ENCODE results near the gene CD52.
A peak's percentile ranks its signal among the peaks of the same experiment; 100 is the strongest.
"Not testable (repeated sequence)": the region's sequence is repeated elsewhere in the genome, so short reads cannot be mapped to it uniquely, and the experiment has no call there.

The CD52 gene

DNA sequence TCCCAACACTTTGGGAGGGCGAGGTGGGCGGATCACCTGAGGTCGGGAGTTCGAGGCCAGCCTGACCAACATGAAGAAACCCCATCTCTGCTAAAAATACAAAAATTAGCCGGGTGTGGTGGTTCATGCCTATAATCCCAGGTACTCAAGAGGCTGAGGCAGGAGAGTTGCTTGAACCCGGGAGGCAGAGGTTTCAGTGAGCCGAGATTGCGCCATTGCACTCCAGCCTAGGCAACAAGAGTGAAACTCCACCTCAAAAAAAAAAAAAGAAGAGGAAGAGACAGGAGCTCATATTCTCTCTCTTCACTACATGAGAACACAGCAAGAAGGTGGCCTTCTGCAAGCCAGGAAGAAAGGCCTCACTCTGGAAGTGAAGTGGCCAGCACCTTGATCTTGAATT is 15.6 kb downstream of the CD52 start:
- DNase-seq (ENCODE audit: low spot score) = not testable (repeated sequence)

DNA sequence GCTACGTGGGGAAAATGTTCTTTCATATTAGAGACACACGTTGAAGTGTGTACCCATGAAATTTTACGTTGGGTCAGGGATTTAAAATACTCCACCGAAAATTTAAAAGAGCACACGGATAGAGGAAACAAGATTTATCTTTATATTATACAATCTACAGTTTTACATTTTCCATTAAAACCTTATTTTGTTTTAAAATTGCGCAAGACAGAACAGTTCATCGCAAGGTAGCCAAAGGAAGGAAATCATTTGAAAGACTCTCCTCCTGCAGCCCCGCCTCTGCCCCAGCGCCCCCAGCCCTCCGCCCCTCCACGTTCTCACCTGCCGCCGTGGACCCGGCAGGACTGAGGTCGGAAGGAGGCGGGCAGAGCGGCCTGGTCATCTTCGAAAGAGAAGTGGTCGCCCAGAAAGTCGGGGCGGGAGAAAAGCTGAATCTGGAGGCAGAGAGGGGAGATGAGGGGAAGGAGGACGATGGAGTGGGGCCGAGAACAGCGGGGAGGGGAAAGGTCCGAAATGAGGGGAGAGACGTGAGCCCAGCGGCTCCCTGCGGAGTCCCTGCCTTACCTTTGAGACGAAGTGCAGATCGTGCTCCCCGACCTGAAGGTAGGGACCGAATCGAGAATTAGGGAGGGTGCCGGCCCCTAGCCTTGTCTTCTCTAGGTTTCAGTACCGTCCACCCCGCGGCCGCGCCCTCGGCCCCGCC is 18.2 kb downstream of the CD52 start:
- no peak for DNase-seq (ENCODE audit: low spot score)

DNA sequence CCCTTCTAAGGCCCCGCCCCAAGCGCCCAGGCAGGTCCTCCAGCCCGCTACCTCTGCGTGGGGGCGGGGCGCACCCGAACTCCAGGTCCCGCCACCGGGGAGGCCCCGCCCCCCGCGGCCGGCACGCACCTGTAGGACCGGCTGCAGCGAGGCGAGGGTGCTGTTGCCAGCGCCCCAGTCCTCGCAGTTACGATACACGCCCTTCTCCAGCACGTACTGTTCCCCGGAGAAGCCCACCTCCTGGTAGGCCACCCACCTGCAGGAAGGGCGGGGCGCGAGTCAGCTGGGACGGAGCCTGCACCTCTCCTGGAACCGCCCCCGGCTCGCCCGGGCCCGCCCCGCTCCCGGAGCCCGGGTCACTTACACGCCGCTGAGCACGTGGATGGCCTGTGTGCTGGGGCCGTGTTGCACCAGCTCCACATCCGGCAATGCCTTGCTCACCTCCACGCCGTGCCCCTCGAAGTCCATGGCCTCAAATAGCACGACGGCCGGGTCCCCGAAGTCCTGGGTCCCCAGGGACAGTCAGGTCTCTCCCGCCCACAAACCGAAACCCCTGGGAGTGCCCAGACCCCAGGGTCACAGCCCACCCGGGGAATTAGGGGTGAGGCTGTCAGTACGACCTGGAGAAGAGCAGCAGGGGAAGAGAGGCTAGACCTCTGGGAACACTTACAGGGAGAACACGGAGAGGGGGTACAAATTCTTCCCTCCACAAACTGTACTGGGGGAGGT is 18.9 kb downstream of the CD52 start:
- DNase-seq (ENCODE audit: low spot score) = peak; percentile 88

DNA sequence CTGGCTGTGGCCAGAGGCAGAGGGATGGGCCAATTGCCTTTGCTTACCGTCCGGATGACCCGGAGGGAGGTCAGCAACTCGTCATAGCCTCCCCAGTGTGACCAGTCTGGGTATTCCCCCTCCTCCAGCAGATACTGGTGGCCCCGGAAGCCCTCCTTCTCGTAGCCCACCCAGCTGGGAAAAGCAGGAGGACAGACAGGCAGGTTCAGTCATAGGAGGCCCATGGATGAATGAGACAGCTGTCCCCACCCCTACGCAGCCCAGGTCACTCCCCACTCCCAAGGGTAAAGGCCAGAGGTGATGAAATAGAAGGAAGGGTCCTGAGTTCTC is 19.4 kb downstream of the CD52 start:
- no peak for DNase-seq (ENCODE audit: low spot score)

DNA sequence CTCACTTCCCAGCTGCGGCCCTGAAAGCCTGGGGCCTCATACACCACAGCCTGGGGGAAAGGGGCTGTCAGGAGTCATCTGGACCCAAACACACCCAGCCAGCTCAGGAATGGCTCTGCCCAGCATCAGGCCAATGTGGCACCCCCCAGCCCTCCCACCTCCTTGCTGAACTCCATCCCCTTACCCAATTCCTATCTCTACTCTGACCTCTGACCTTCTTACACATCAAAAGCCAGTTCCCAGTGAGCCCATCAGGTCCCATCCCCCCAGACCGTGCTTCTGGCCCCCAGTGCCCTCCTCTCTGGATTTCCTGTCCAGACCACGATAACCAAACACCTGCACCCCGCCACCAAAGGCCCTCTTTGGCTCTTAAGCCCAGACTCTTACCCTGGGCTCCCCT is 19.9 kb downstream of the CD52 start:
- DNase-seq (ENCODE audit: low spot score) = no peak

DNA sequence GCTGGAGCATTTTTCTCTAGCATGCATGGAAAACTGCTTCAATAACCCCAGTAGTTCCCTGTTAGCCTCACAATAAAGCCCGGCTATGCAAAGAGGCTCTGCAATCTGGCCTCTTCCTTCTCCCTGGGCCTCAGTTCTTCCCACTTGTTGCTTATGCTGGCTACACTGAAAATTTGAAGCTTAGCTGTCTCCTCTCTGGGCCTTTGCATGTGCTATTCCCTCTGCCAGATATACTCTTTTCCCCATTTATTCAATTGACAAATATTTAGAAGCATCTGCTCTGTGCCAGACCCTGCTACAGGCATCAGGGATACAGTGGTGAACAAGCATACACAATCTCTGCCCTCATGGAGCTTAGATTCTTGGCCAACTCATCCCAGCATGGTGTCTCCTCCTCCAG is 20.9 kb downstream of the CD52 start:
- no peak for DNase-seq (ENCODE audit: low spot score)

DNA sequence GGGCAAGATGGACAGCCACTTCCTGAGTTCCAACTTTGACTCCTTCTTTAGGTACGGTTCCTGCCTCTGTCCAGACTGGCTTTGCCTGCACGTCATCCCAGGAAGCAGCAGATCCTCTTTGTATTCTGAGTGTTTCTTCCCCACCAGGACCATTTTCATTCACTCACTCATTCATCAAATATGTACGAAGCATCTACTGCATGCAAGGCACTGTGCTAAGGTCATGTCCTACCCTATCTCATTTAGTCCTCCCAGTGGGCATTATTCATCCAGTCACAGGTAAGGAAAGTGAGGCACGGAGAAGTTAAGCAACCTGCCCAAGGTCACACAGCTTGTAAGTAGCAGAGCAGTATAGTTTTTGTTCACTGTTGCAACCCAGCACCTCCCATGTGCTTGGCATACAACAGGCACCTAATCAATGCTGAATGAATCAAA is 22.3 kb downstream of the CD52 start:
- no peak for DNase-seq (ENCODE audit: low spot score)

DNA sequence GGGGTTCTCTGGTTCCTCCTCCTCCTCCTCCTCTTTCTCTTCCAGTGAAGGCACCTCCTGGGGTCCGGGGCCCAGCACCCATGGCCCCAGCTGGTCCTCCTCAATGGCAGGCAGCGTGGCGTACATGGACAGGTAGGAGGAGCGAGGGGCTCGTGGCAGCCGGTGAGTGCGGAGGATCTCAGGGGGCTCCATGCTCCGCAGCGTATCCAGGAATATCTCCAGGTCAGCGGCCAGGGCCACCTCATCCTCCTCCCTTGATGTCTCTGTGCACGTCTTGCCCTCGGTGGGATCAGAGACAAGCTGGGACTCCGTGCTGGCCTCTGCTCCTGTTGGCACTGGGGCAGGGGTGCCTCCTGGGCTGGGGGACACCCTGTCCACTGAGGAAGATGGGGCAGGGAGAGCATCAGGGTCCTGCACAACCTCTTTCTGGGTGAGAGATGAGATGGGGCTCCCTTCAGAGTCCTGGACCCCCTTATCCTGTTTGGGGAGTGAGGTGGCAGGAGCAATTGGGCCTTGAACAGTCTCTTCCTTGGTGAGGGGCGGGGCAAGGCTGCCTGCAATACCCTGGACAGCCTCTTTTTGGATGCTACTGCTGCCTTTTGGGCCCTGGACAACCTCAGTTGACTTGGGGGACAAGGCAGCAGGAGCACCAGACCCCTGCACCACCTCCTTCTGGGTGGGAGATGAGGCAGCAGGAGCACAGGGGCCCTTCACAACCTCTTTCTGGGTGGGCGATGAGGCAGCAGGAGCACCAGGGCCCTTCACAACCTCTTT is 26.6 kb downstream of the CD52 start:
- DNase-seq (ENCODE audit: low spot score) = no peak

DNA sequence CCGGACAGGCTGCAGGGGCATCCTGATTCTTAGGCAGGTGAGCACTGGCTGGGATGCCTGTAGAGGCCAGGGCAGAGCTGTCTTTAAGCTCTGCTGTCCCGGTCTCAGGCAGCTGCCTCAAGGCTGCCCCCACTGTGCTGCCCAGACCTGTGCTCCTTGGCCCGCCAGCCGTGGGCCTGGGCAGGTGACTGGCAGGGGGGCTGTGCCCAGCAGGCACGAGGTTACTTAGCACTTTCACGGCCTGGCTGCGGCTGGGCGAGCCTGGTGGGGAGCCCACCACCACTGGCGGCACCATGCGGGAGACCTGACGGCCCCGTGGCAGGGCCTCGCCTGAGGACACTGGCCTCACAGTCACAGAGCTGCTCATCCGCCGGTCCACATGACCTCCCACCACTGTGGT is 28.0 kb downstream of the CD52 start:
- no peak for DNase-seq (ENCODE audit: low spot score)

DNA sequence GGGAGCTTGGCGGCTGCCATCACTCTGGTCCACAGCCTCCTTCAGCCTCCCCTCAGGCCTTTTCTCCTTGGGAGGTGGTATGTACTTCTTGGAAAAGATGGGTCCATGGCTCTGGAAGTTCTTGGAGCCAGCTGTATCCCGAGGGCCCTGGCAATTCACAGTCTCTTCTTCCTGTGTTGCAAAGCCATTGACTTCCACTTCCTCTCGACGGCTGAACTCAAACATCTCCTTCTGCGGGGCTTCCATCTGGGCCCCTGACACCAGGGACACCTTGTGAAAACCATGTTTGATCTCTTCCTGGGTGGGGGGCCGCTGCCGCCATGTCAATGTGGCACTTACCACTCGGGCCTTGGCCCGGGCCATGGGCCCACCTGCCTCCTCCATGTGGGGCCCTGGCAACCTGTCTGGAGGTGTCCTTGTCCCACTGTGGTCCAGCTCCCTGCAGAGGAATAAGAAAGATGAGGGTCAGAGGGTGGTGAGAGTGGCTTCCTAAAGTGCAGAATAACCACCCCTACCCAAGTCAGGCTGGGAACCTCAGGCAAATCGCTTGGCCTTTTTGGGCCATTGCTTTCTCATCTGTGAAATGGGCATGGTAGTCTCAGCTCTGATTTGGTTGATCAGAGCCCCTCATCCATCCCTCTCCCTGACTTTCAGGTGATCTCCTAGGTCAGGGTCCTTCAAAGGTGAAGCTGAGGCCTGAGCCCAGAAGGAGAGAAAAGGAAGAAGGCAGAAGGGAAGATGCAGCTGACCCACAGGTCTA is 28.7 kb downstream of the CD52 start:
- no peak for DNase-seq (ENCODE audit: low spot score)

DNA sequence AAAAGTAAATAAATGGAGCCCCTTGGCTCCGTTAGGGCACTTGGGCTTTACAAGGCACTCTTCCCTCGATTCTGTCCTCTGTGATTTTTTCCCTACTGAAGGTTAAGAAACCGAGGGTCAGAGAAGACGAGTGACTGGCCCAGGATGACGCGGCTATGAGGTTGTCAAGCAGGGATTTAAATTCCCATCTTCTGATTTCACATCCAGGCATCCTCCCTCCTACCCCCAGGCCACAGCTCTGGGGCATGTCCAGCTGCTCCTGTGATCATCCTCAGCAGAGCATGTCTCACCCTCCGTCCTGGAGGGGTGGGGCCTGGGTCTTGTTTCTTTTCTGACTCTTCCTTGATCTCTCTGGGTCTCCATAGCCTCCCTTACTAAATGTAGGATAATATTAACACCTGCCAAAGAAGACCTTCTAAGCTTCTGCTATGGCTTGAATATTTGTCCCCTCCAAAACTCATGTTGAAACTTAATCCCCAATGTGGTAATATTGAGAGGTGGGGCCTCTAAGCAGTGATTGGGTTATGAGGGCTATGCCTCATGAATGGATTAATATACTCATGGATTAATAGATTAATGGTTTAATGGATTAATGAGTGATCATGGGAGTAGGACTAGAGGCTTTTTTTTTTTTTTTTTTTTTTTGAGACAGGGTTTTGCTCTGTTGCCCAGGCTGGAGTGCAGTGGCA is 31.6 kb downstream of the CD52 start:
- DNase-seq (ENCODE audit: low spot score) = no peak

DNA sequence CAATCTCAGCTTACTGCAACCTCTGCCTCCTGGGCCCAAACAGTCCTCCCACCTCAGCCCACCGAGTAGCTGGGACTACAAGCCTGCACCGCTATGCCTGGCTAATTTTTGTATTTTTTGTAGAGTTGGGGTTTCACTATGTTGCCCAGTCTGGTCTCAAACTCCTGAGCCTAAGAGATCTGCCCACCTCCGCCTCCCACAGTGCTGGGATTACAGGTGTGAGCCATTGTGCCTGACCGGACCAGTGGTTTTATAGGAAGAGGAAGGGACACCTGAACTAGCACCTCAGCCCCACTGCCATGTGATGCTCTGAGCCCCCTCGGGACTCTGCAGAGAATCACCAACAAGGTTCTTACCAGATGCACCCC is 32.1 kb downstream of the CD52 start:
- DNase-seq (ENCODE audit: low spot score) = no peak

DNA sequence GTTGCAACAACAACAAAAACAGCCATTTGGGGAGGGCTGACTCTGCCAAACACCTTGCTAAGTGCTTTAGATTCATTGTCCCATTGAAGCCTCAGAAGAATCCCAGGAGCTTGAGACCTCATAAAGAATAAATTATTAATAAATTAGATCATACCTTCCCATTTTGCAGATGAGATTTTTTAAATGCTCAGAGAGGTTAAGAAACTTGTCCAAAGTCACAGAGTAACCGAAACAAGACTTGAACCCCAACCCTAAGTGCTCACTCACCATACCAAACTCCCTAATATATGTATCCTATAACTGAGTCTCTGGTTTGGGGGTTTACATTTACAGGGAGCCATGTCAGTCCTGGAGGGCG is 32.6 kb downstream of the CD52 start:
- DNase-seq (ENCODE audit: low spot score) = no peak

DNA sequence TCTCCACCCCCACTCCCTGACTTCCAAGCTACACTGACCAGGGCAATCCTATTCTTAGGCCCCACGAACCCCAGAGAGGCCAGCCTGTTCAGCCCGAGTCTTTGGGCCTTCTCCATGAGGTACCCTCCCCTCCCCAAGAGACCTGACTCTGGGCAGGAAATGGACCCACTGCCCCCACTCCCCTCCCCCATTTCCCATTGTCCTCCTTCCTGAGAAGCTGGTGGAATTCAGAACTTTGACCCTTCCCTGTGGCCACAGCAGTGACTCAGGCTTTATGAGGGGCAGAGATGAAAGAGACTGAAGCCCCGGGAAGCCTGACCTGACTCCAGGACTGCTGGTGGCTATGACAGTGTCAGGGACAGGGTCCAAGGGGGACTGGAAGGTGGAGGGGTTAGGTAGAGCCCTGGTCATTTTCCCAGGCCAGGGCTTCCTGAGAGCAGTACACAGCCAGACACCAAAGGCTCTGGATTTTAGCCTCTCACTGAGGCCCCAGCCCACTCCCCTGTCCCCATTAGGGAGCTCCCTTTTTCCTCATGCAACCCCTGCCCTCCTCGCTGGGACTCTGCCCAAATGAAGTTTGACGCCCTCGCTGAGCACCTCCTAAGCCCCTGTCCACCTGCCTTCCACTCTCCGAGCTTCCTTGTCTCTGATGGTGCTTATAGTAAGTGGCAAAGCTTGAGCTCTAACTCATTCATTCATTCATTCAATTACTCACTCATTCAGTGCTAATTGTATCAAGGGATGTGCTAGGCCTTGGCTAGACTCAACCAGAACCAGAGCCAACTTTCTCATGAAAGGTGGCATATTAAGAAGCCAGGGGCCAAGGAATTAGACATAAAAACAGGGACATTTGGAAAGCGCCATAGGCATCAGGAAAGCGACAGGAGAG is 33.2 kb downstream of the CD52 start:
- DNase-seq (ENCODE audit: low spot score) = no peak

DNA sequence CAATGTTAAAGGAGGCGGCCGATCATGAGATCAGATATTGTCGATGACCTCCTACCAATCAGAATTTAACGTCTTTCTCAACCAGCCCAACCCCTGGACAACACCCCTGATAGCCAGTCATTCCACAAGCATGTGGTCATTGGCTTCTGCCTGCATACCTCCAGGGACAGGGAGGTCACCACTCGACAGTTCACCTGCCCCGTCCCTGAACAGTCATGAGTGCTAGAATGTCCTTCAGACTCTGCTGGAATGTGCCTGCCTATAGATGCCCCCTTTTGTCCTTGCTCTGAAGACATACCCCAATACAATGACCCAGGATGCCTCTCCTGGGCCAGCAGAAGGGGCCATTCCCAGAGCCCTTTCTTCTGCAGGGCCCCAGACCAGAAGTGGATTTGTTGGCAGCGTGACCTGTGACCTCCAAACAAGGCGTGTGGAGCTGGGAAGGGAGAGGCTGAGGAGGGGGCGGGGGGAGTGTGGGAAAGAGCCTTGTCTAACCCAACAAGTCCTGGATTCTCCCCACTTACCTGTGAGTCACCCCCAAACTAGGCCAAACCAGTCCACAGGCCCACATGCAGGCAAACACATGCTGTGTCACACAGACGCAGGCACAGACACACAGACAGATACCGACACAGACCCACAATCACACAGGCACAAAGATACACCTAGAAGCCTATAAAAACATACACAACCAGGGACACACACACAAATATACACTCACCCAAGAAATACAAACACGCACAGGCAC is 34.0 kb downstream of the CD52 start:
- no peak for DNase-seq (ENCODE audit: low spot score)

DNA sequence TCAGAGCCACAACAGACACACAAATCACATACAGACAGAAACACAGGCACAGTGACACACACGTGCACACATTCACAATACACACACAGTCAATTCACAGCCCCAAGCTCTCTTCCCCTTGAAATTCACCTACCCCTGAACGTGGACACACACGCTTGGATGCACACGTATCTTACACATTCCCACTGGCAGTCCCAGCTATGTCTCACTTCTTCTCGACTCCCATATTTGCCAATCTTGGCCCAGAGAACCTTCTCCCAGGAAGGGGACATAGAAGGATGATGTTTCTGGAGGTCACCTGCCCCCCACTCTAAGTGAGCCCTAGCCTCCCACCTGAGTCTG is 34.6 kb downstream of the CD52 start:
- DNase-seq (ENCODE audit: low spot score) = no peak

DNA sequence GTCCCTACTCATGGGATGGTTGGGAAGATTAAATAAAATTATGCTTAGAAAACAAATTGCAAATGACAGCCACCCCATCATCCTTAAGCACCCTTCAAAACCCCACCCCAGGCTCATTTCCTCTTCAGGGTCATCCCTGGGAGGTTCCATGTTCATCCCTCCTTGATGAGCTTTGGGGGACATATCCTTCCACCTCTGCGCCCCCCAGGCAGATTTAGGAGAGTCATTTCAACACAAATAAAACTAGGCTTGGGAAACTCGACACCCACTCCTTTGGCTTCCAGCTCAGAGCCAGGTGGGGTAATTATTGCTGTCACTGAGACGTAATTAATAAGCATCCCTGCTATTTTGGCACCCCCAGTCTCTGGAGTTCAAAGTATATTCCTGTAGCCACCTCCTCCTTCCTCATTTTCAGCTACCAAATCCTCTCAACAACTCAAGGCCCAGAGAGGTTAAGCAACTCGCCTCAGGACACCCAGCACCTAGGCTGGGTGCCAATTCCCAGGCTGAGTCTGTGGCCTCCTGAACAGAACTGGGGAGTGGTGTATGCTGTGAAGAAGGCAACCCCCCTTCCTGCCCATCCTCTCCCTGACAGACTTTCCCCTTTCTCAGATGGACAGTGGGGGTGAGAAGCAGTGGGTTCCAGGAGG is 35.6 kb downstream of the CD52 start:
- DNase-seq (ENCODE audit: low spot score) = no peak

DNA sequence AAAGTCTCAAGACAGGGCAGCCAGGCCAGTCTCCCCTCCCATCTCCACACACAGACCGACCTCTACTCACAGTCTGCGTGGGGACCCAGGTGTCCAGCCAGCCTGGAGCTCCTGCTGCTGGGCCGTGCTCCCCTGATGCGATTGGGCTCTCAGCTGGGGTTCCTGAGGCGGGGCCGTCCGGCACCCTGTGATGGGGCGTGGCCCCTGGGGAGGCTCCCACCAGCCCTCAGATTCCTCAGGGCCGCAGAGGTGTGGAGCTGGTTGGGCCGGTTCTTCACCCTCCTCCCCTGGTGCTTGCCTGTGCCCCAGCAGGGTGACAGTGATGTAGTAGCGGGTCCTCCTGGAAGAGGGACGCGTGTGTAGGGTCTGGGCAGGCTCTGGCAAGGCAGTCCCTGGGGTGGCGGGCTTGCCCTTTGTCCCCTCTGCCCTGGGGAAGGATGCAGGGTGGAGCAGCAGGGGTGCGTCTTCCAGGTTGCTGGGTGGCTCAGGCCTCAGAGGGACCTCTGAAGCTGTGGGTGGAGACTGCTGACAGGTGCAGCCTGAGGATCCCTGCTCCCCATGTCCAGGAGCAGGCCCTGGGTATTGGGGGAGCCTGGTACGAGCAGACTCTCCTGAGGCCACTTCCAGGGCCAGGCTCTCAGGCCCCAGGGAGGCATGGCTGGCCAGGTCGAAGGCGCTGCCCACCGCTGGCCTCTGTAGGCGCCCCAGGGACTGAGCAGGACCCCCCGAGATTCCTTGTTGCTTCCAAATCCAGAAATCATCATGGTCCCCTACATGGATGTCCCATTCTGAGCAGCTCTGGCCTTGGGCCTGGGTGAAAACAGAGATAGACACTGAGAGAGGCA is 36.4 kb downstream of the CD52 start, which contains the start of gene CRYBG2:
CRYBG2 (minus strand) TSS at position 155 of the 845 bp plus-strand sequence. CDS start 7,473 bp downstream, outside the sequence.
- DNase-seq (ENCODE audit: low spot score) = no peak

DNA sequence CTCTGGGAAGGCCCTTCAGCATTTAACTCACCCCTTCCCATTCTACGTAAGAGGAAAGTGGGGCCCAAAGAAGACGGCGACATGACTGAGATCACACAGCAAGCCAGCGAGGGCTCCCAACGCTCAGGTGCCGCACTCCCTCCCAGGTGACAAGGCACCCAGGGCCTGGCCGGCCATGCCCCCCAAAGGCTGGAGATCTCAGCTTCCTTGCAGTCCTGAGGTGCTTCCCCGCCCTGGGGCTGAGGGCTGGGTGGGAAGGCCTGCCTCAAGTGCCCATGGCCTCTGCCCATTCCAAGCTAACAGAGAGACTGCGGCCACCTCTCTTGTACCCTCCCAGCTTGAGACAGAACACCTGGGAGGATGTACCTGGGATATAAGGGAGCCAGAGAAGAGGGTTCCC is 37.2 kb downstream of the CD52 start:
- DNase-seq (ENCODE audit: low spot score) = no peak

Measured in CD4-positive, alpha-beta T cell treated with Interleukin-15 for 4 hours (primary cell).